ENCODE results near the gene SPEM2.

DNA sequence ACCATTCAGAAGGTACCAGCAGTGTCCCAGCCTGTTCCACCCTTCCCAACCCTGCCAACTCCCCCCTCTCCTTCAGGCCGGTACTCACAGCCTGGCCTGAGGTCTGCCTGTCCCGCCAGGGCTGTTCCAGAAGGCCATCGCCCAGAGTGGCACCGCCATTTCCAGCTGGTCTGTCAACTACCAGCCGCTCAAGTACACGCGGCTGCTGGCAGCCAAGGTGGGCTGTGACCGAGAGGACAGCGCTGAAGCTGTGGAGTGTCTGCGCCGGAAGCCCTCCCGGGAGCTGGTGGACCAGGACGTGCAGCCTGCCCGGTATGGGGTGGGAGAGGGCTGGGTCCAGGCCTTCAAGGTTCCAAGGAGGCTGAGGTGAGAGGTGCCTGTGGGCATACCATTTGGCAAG is 10.6 kb upstream of the SPEM2 start:
- TF ChIP-seq RAD21 (IDR thresholded peaks at IDR 0.05; ENCODE audit: low read length), result no peak
- TF ChIP-seq YY1 (IDR thresholded peaks at IDR 0.05; ENCODE audit: low read depth), result no peak
- TF ChIP-seq, protein P1, sequence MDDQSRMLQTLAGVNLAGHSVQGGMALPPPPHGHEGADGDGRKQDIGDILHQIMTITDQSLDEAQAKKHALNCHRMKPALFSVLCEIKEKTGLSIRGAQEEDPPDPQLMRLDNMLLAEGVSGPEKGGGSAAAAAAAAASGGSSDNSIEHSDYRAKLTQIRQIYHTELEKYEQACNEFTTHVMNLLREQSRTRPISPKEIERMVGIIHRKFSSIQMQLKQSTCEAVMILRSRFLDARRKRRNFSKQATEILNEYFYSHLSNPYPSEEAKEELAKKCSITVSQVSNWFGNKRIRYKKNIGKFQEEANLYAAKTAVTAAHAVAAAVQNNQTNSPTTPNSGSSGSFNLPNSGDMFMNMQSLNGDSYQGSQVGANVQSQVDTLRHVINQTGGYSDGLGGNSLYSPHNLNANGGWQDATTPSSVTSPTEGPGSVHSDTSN (IDR thresholded peaks at IDR 0.05), result no peak
- no peak for TF ChIP-seq SIN3A (IDR thresholded peaks at IDR 0.05; ENCODE audit: borderline replicate concordance, low read depth, low read length)
- TF ChIP-seq, protein P2, sequence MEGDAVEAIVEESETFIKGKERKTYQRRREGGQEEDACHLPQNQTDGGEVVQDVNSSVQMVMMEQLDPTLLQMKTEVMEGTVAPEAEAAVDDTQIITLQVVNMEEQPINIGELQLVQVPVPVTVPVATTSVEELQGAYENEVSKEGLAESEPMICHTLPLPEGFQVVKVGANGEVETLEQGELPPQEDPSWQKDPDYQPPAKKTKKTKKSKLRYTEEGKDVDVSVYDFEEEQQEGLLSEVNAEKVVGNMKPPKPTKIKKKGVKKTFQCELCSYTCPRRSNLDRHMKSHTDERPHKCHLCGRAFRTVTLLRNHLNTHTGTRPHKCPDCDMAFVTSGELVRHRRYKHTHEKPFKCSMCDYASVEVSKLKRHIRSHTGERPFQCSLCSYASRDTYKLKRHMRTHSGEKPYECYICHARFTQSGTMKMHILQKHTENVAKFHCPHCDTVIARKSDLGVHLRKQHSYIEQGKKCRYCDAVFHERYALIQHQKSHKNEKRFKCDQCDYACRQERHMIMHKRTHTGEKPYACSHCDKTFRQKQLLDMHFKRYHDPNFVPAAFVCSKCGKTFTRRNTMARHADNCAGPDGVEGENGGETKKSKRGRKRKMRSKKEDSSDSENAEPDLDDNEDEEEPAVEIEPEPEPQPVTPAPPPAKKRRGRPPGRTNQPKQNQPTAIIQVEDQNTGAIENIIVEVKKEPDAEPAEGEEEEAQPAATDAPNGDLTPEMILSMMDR (IDR thresholded peaks at IDR 0.05), result no peak
- TF ChIP-seq GABPA (IDR thresholded peaks at IDR 0.05; ENCODE audit: low read depth), result no peak
- TF ChIP-seq EP300 (IDR thresholded peaks at IDR 0.05; ENCODE audit: borderline replicate concordance in 1 of 2, low read depth in 1 of 2, low read length in 1 of 2), result no peak
- TF ChIP-seq FOXM1 (IDR thresholded peaks at IDR 0.05; ENCODE audit: low read depth), result no peak
- TF ChIP-seq, protein P3, sequence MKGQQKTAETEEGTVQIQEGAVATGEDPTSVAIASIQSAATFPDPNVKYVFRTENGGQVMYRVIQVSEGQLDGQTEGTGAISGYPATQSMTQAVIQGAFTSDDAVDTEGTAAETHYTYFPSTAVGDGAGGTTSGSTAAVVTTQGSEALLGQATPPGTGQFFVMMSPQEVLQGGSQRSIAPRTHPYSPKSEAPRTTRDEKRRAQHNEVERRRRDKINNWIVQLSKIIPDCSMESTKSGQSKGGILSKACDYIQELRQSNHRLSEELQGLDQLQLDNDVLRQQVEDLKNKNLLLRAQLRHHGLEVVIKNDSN (IDR thresholded peaks at IDR 0.05; ENCODE audit: borderline replicate concordance, low read depth), result no peak
- TF ChIP-seq, protein P4, sequence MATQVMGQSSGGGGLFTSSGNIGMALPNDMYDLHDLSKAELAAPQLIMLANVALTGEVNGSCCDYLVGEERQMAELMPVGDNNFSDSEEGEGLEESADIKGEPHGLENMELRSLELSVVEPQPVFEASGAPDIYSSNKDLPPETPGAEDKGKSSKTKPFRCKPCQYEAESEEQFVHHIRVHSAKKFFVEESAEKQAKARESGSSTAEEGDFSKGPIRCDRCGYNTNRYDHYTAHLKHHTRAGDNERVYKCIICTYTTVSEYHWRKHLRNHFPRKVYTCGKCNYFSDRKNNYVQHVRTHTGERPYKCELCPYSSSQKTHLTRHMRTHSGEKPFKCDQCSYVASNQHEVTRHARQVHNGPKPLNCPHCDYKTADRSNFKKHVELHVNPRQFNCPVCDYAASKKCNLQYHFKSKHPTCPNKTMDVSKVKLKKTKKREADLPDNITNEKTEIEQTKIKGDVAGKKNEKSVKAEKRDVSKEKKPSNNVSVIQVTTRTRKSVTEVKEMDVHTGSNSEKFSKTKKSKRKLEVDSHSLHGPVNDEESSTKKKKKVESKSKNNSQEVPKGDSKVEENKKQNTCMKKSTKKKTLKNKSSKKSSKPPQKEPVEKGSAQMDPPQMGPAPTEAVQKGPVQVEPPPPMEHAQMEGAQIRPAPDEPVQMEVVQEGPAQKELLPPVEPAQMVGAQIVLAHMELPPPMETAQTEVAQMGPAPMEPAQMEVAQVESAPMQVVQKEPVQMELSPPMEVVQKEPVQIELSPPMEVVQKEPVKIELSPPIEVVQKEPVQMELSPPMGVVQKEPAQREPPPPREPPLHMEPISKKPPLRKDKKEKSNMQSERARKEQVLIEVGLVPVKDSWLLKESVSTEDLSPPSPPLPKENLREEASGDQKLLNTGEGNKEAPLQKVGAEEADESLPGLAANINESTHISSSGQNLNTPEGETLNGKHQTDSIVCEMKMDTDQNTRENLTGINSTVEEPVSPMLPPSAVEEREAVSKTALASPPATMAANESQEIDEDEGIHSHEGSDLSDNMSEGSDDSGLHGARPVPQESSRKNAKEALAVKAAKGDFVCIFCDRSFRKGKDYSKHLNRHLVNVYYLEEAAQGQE (IDR thresholded peaks at IDR 0.05; ENCODE audit: low read depth, low read length), result no peak
- TF ChIP-seq JUND (IDR thresholded peaks at IDR 0.05), result no peak
- no peak for TF ChIP-seq FOXJ3 (CRISPR knock-in tag; IDR thresholded peaks at IDR 0.05)
- TF ChIP-seq CHD2 (IDR thresholded peaks at IDR 0.05; ENCODE audit: low read length, partially characterized antibody), result no peak
- TF ChIP-seq RXRA (IDR thresholded peaks at IDR 0.05; ENCODE audit: borderline replicate concordance, low read depth), result no peak
